OCI-LY7 (cell line): Measurements from ENCODE around the gene ITGAD.

Experiments
- EZH2phosphoT487 ChIP-seq: fragments of 200-600 bp; sonication (generic); IDR thresholded peaks from 2 replicates; pipeline ENCODE4 v1.6.1; 2018; ENCODE audit warnings: low read depth, borderline replicate concordance, mild to moderate bottlenecking, mixed run types, antibody characterized with exemption, low read length, moderate library complexity, mixed read lengths
- TF ChIP-seq, protein P1 (sequence below): fragments of 200-600 bp; sonication (generic); conservative IDR thresholded peaks from 2 replicates; pipeline ENCODE4 v1.5.1; 2014; ENCODE audit warnings: mild to moderate bottlenecking, antibody characterized with exemption, low read length, moderate library complexity, mixed read lengths

DNA sequence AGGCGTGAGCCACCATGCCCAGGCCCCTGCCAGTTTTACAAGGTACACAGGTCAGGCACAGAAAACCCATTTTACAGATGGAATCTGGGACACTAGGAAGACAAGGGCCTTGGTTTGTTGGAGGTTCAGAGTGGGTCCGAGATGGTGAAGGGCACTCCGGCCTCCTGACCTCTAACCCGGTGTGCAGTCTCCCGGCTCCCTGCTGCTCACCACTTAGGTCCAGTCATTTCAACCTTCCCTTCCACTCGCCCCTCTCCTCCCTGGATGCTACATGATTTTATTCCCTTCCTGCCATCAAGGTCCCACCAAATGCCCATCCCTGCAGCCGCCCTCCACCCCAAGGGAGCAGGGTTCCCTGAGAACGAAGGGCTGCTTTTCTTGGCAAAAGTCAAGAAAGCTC is 29.4 kb upstream of the ITGAD start:
- TF ChIP-seq, protein P1, sequence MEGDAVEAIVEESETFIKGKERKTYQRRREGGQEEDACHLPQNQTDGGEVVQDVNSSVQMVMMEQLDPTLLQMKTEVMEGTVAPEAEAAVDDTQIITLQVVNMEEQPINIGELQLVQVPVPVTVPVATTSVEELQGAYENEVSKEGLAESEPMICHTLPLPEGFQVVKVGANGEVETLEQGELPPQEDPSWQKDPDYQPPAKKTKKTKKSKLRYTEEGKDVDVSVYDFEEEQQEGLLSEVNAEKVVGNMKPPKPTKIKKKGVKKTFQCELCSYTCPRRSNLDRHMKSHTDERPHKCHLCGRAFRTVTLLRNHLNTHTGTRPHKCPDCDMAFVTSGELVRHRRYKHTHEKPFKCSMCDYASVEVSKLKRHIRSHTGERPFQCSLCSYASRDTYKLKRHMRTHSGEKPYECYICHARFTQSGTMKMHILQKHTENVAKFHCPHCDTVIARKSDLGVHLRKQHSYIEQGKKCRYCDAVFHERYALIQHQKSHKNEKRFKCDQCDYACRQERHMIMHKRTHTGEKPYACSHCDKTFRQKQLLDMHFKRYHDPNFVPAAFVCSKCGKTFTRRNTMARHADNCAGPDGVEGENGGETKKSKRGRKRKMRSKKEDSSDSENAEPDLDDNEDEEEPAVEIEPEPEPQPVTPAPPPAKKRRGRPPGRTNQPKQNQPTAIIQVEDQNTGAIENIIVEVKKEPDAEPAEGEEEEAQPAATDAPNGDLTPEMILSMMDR, result no peak
- no peak for TF ChIP-seq EZH2phosphoT487
